Islet of Langerhans (tissue), 1 donor: ENCODE data around the gene PTPN6.
A peak's percentile ranks its signal among the peaks of the same experiment; 100 is the strongest.
"Not testable (repeated sequence)": the region's sequence is repeated elsewhere in the genome, so short reads cannot be mapped to it uniquely, and the experiment has no call there.

Experiments used
- FAIRE-seq: peaks from one replicate; lab custom pipeline; 2011; peaks lifted over from hg19 to GRCh38; lab: Jason Lieb, UNC

Gene PTPN6

GRCh38 chr12:6950811-6951540, at the start of gene PTPN6:
Gene PTPN6 (plus strand): TSS chr12:6951356. CDS start chr12:6951513, 157 bp downstream.
- FAIRE-seq = no peak

GRCh38 chr12:6902448-6902847, 48.7 kb upstream of the PTPN6 start:
- no peak for FAIRE-seq

GRCh38 chr12:6903722-6904121, 47.4 kb upstream of the PTPN6 start:
- FAIRE-seq = no peak

- peak; percentile 98 for FAIRE-seq
Measured at GRCh38 chr12:6904280-6905276, 46.6 kb upstream of the PTPN6 start, which contains the start of gene LRRC23. Gene LRRC23 (plus strand): TSS chr12:6904822. CDS start chr12:6905634, 812 bp downstream.

GRCh38 chr12:6905414-6906040, 45.6 kb upstream of the PTPN6 start:
- no peak for FAIRE-seq

GRCh38 chr12:6908141-6908540, 43.0 kb upstream of the PTPN6 start:
- FAIRE-seq = not testable (repeated sequence)

GRCh38 chr12:6909421-6910145, 41.6 kb upstream of the PTPN6 start:
- no peak for FAIRE-seq

GRCh38 chr12:6912164-6912935, 38.8 kb upstream of the PTPN6 start:
- no peak for FAIRE-seq

- FAIRE-seq = no peak
Measured at GRCh38 chr12:6914246-6914946, 36.8 kb upstream of the PTPN6 start, which contains the start of gene ENO2. Gene ENO2 (plus strand): TSS chr12:6914580. CDS start chr12:6915833, 1,253 bp downstream.

- FAIRE-seq = no peak
Measured at GRCh38 chr12:6914947-6915788, 36.0 kb upstream of the PTPN6 start.

GRCh38 chr12:6915789-6916285, 35.3 kb upstream of the PTPN6 start:
- no peak for FAIRE-seq

GRCh38 chr12:6916426-6917200, 34.5 kb upstream of the PTPN6 start:
- no peak for FAIRE-seq

GRCh38 chr12:6917491-6918231, 33.5 kb upstream of the PTPN6 start:
- no peak for FAIRE-seq

GRCh38 chr12:6919588-6919987, 31.6 kb upstream of the PTPN6 start:
- no peak for FAIRE-seq

GRCh38 chr12:6921539-6921938, 29.6 kb upstream of the PTPN6 start:
- FAIRE-seq = no peak

GRCh38 chr12:6921996-6922946, 28.9 kb upstream of the PTPN6 start:
- no peak for FAIRE-seq
